CD8-positive, alpha-beta memory T cell (primary cell): ENCODE data around the gene NF1. TPM values are rescaled to one million over a fixed set of nuclear protein-coding genes. Genes with fewer than 3 reads are reported as not detected.

ENCODE experiments used
- CTCF ChIA-PET: fragments of 350-600 bp; sonication (Branson Sonifier 250); formaldehyde crosslinking; loops from one replicate; lab custom pipeline; 2021; ENCODE audit warnings: antibody characterized with exemption; lab: Charles Lee
- POLR2A ChIA-PET: fragments of 350-600 bp; sonication (Branson Sonifier 250); formaldehyde crosslinking; loops from one replicate; lab custom pipeline; 2021; ENCODE audit warnings: antibody characterized with exemption; lab: Charles Lee
- DNase-seq, 5 donors: peaks; one replicate each; pipeline versions ENCODE4 v3.0.0 to v3.0.0-alpha.2; 2020 to 2022; ENCODE audit warnings: mixed read lengths in 1 of 5
- H3K27ac ChIP-seq: one replicate; pipeline ENCODE4 v1.7.0; 2013; ENCODE audit warnings: low read depth, mild to moderate bottlenecking, low read length, moderate library complexity
- H3K27me3 ChIP-seq: 2 replicates; pipeline ENCODE4 v1.7.0; 2013; ENCODE audit warnings: low read length, mild to moderate bottlenecking; ENCODE audit not compliant: insufficient read depth, poor library complexity, severe bottlenecking
- H3K36me3 ChIP-seq: 2 replicates; pipeline ENCODE4 v1.7.0; 2013; ENCODE audit warnings: mild to moderate bottlenecking, low read length, moderate library complexity; ENCODE audit not compliant: insufficient read depth
- H3K4me1 ChIP-seq: 2 replicates; pipeline ENCODE4 v1.7.0; 2013; ENCODE audit warnings: mild to moderate bottlenecking, low read length, moderate library complexity; ENCODE audit not compliant: insufficient read depth
- H3K4me3 ChIP-seq: 2 replicates; pipeline ENCODE4 v1.7.0; 2013; ENCODE audit warnings: mild to moderate bottlenecking, low read length
- H3K9me3 ChIP-seq: 2 replicates; pipeline ENCODE4 v1.7.0; 2013; ENCODE audit warnings: mild to moderate bottlenecking, low read length
- H3K27ac Mint-ChIP-seq, 8 donors: one replicate each; pipeline ENCODE4 v1.8.0; 2020 to 2021; ENCODE audit warnings: mixed read lengths in 8 of 8, mild to moderate bottlenecking in 6 of 8, inconsistent platforms in 3 of 8, moderate library complexity in 3 of 8
- H3K27me3 Mint-ChIP-seq, 2 donors: one replicate each; pipeline ENCODE4 v1.8.0; 2020 to 2021; ENCODE audit warnings: mixed read lengths in 2 of 2, mild to moderate bottlenecking in 1 of 2, moderate library complexity in 1 of 2
- H3K36me3 Mint-ChIP-seq, 3 donors: one replicate each; pipeline ENCODE4 v1.8.0; 2020 to 2021; ENCODE audit warnings: mixed read lengths in 3 of 3, inconsistent platforms in 1 of 3, mild to moderate bottlenecking in 1 of 3
- H3K4me1 Mint-ChIP-seq, 3 donors: one replicate each; pipeline ENCODE4 v1.8.0; 2020 to 2021; ENCODE audit warnings: mixed read lengths in 3 of 3, inconsistent platforms in 1 of 3, mild to moderate bottlenecking in 1 of 3
- H3K4me3 Mint-ChIP-seq, 7 donors: one replicate each; pipeline ENCODE4 v1.8.0; 2020 to 2021; ENCODE audit warnings: mixed read lengths in 7 of 7, mild to moderate bottlenecking in 6 of 7, moderate library complexity in 4 of 7, inconsistent platforms in 2 of 7
- H3K9me3 Mint-ChIP-seq, 5 donors: one replicate each; pipeline ENCODE4 v1.8.0; 2020 to 2022; ENCODE audit warnings: mixed read lengths in 5 of 5, mild to moderate bottlenecking in 3 of 5, moderate library complexity in 2 of 5, inconsistent platforms in 1 of 5
- polyA plus RNA-seq: library from polyadenylated mRNA; unstranded; fragments of 300-500 nt; fragmentation: Illumina TruSeq; gene quantifications from one replicate; pipeline ENCODE4 v1.2.3, GENCODE V29; 2021
- total RNA-seq, 2 experiments: library from RNA; stranded (reverse); gene quantifications; one replicate each; pipeline ENCODE4 v1.2.3, GENCODE V29; 2021

NF1 gene
- total and polyA plus RNA-seq, 3 experiments from 2014 or later, result 5.8 to 22.8 (median 22.8) TPM

- no peaks in the 10 kb centered on the region for H3K9me3 ChIP-seq
- ChIA-PET CTCF (no interaction called here), POLR2A (no interaction called here)
- no peaks in the 10 kb centered on the region for H3K36me3 ChIP-seq
- no peak overlapping the region for H3K27ac ChIP-seq
- DNase-seq, result no peak
- no peak overlapping the region for H3K4me3 Mint-ChIP-seq
- H3K4me3 ChIP-seq, result no peak overlapping the region
- no peak overlapping the region for H3K27ac Mint-ChIP-seq
- peaks cover 10% of the 10 kb centered on the region for H3K4me1 ChIP-seq
- no peaks in the 10 kb centered on the region for H3K27me3 ChIP-seq
- H3K9me3 Mint-ChIP-seq, result no peaks in the 10 kb centered on the region
- peaks cover 18 to 25% (median 19%) of the 10 kb centered on the region in 3 donors for H3K4me1 Mint-ChIP-seq
- H3K27me3 Mint-ChIP-seq, result no peaks in the 10 kb centered on the region
- H3K36me3 Mint-ChIP-seq, result no peaks in the 10 kb centered on the region
Observed at GRCh38 chr17:31053071-31053470, 41.7 kb upstream of the NF1 start.

- CTCF ChIA-PET, result interaction anchor here (1.1 kb wide), 1 partner anchor 14 kb away, joined by 3 read pairs; no protein-coding TSS in a partner anchor
- Mint-ChIP-seq H3K27ac (no peak overlapping the region), H3K9me3 (no peaks in the 10 kb centered on the region), H3K4me1 (peaks cover 18 to 25% (median 19%) of the 10 kb centered on the region in 3 donors), H3K4me3 (no peak overlapping the region), H3K27me3 (peaks cover 0 to 2% of the 10 kb centered on the region in 2 donors), H3K36me3 (no peaks in the 10 kb centered on the region)
- Histone ChIP-seq H3K36me3 (no peaks in the 10 kb centered on the region), H3K4me3 (no peak overlapping the region), H3K27me3 (no peaks in the 10 kb centered on the region), H3K9me3 (no peaks in the 10 kb centered on the region), H3K4me1 (peaks cover 10% of the 10 kb centered on the region), H3K27ac (no peak overlapping the region)
- DNase-seq, result no peak
- POLR2A ChIA-PET, result no interaction called here
Observed at GRCh38 chr17:31054761-31055160, 40.0 kb upstream of the NF1 start.

GRCh38 chr17:31058976-31059375 lies 35.8 kb upstream of the NF1 start:
- H3K27ac Mint-ChIP-seq, result peak overlapping the region in 1 of 8 donors; percentile 19
- H3K36me3 Mint-ChIP-seq, result no peaks in the 10 kb centered on the region
- H3K27me3 ChIP-seq, result no peaks in the 10 kb centered on the region
- no peak overlapping the region for H3K4me3 ChIP-seq
- H3K36me3 ChIP-seq, result no peaks in the 10 kb centered on the region
- H3K4me1 ChIP-seq, result no peaks in the 10 kb centered on the region
- ChIA-PET CTCF (no interaction called here), POLR2A (interaction anchor here (0.6 kb wide), 1 partner anchor 52 kb away, joined by 5 read pairs; no protein-coding TSS in a partner anchor)
- H3K27ac ChIP-seq, result no peak overlapping the region
- DNase-seq, result no peak
- no peak overlapping the region for H3K4me3 Mint-ChIP-seq
- peaks cover 0 to 2% of the 10 kb centered on the region in 2 donors for H3K27me3 Mint-ChIP-seq
- H3K9me3 Mint-ChIP-seq, result no peaks in the 10 kb centered on the region
- no peaks in the 10 kb centered on the region for H3K9me3 ChIP-seq
- peaks cover 0 to 8% (median 7%) of the 10 kb centered on the region in 3 donors for H3K4me1 Mint-ChIP-seq

- H3K27me3 ChIP-seq, result no peaks in the 10 kb centered on the region
- H3K4me3 ChIP-seq, result no peak overlapping the region
- Mint-ChIP-seq H3K4me3 (peak overlapping the region in 1 of 7 donors; percentile 12), H3K9me3 (no peaks in the 10 kb centered on the region), H3K27ac (peak overlapping the region in 4 of 8 donors; percentile 2 to 32 (median 24)), H3K27me3 (peaks cover 0 to 2% of the 10 kb centered on the region in 2 donors), H3K4me1 (peaks cover 0 to 8% (median 7%) of the 10 kb centered on the region in 3 donors), H3K36me3 (no peaks in the 10 kb centered on the region)
- no peaks in the 10 kb centered on the region for H3K36me3 ChIP-seq
- no peaks in the 10 kb centered on the region for H3K4me1 ChIP-seq
- ChIA-PET POLR2A (no interaction called here), CTCF (interaction anchor here (0.6 kb wide), 1 partner anchor 374 kb away, joined by 3 read pairs; no protein-coding TSS in a partner anchor)
- no peak for DNase-seq
- H3K9me3 ChIP-seq, result no peaks in the 10 kb centered on the region
- H3K27ac ChIP-seq, result no peak overlapping the region
Observed at GRCh38 chr17:31060791-31061550, 33.8 kb upstream of the NF1 start.

- no peak for DNase-seq
- Histone ChIP-seq H3K27me3 (no peaks in the 10 kb centered on the region), H3K36me3 (no peaks in the 10 kb centered on the region), H3K27ac (no peak overlapping the region), H3K4me3 (no peak overlapping the region), H3K9me3 (no peaks in the 10 kb centered on the region), H3K4me1 (no peaks in the 10 kb centered on the region)
- H3K27ac Mint-ChIP-seq, result no peak overlapping the region
- H3K27me3 Mint-ChIP-seq, result peaks cover 0 to 2% of the 10 kb centered on the region in 2 donors
- H3K9me3 Mint-ChIP-seq, result no peaks in the 10 kb centered on the region
- CTCF ChIA-PET, result interaction anchor here (0.6 kb wide), 1 partner anchor 375 kb away, joined by 3 read pairs; no protein-coding TSS in a partner anchor
- no peaks in the 10 kb centered on the region for H3K36me3 Mint-ChIP-seq
- H3K4me3 Mint-ChIP-seq, result no peak overlapping the region
- peaks cover 0 to 8% (median 7%) of the 10 kb centered on the region in 3 donors for H3K4me1 Mint-ChIP-seq
- POLR2A ChIA-PET, result no interaction called here
Observed at GRCh38 chr17:31061678-31062077, 33.1 kb upstream of the NF1 start.

GRCh38 chr17:31062346-31062745 lies 32.4 kb upstream of the NF1 start:
- H3K27me3 ChIP-seq, result no peaks in the 10 kb centered on the region
- CTCF ChIA-PET, result no interaction called here
- H3K36me3 Mint-ChIP-seq, result no peaks in the 10 kb centered on the region

GRCh38 chr17:31064707-31065106 lies 30.1 kb upstream of the NF1 start:
- ChIA-PET POLR2A (no interaction called here), CTCF (interaction anchor here (0.9 kb wide), 1 partner anchor 274 kb away, joined by 3 read pairs; no protein-coding TSS in a partner anchor)
- Mint-ChIP-seq H3K4me3 (no peak overlapping the region), H3K4me1 (peaks cover 0 to 8% (median 7%) of the 10 kb centered on the region in 3 donors), H3K27me3 (no peaks in the 10 kb centered on the region), H3K9me3 (no peaks in the 10 kb centered on the region), H3K27ac (no peak overlapping the region), H3K36me3 (no peaks in the 10 kb centered on the region)
- Histone ChIP-seq H3K27me3 (no peaks in the 10 kb centered on the region), H3K36me3 (no peaks in the 10 kb centered on the region), H3K9me3 (no peaks in the 10 kb centered on the region), H3K27ac (no peak overlapping the region), H3K4me3 (no peak overlapping the region), H3K4me1 (no peaks in the 10 kb centered on the region)
- DNase-seq, result no peak

More at GRCh38 chr17:31062346-31062745, 32.4 kb upstream of the NF1 start:
- no peak overlapping the region for H3K4me3 Mint-ChIP-seq
- no peaks in the 10 kb centered on the region for H3K4me1 ChIP-seq
- peaks cover 0 to 8% (median 7%) of the 10 kb centered on the region in 3 donors for H3K4me1 Mint-ChIP-seq
- no peaks in the 10 kb centered on the region for H3K36me3 ChIP-seq
- DNase-seq, result no peak
- H3K27me3 Mint-ChIP-seq, result peaks cover 0 to 2% of the 10 kb centered on the region in 2 donors
- H3K9me3 Mint-ChIP-seq, result no peaks in the 10 kb centered on the region
- POLR2A ChIA-PET, result no interaction called here
- H3K27ac ChIP-seq, result no peak overlapping the region
- H3K4me3 ChIP-seq, result no peak overlapping the region
- no peaks in the 10 kb centered on the region for H3K9me3 ChIP-seq
- no peak overlapping the region for H3K27ac Mint-ChIP-seq

- Histone ChIP-seq H3K27me3 (no peaks in the 10 kb centered on the region), H3K4me1 (no peaks in the 10 kb centered on the region), H3K36me3 (no peaks in the 10 kb centered on the region), H3K27ac (no peak overlapping the region), H3K9me3 (no peaks in the 10 kb centered on the region), H3K4me3 (no peak overlapping the region)
- no peaks in the 10 kb centered on the region for H3K27me3 Mint-ChIP-seq
- CTCF ChIA-PET, result no interaction called here
- H3K4me1 Mint-ChIP-seq, result no peaks in the 10 kb centered on the region
- H3K36me3 Mint-ChIP-seq, result no peaks in the 10 kb centered on the region
- no peaks in the 10 kb centered on the region for H3K9me3 Mint-ChIP-seq
- DNase-seq, result no peak
- POLR2A ChIA-PET, result no interaction called here
- H3K27ac Mint-ChIP-seq, result no peak overlapping the region
- no peak overlapping the region for H3K4me3 Mint-ChIP-seq
Observed at GRCh38 chr17:31067691-31068184, 27.0 kb upstream of the NF1 start.
